HG03060 (cell line): ENCODE measurements around the gene EML5.

Experiments used
- ATAC-seq: cut with Tn5 transposase; IDR thresholded peaks from one replicate; pipeline ENCODE4 v1.9.1; 2021; ENCODE audit warnings: low read depth, moderate number of reproducible peaks; ENCODE audit not compliant: unreplicated experiment

Gene EML5

DNA sequence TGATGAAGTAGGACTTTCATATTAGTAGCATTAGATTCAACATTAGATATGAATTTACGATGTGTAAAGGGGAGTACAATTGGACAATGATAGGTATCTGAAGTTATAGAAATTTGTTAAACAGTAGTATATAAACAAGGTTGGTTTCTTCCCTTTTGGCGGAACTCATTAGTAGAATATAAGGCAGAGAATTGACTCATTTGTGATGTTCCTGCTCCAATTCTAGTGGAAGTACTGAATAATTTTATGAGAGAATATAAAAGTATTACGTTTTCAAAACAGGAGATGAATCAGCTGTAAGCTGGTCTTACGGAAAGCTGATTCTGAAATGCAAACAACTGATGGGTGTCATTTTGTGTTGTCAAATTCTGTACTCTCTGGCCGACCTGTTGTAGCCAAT lies 216.5 kb downstream of the EML5 start:
- ATAC-seq = no peak

- ATAC-seq = no peak
Measured at GRCh38 chr14:88572117-88572516, 220.6 kb downstream of the EML5 start.

DNA sequence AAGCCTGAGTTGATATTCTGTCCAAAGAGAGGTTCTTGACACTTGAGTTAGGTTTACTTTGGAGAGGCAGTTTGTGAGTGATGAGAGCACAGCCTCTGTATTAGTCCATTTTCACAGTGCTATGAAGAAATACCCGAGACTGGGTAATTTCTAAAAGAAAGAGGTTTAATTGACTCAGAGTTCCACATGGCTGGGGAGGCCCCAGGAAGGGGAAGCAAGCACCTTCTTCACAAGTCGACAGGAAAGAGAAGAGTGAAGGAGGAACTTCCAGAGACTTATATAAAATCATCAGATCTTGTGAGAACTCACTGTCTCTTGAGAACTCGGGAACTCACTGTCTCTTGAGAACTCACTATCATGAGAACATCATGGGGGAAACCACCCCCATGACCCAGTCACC lies 224.6 kb downstream of the EML5 start:
- no peak for ATAC-seq

DNA sequence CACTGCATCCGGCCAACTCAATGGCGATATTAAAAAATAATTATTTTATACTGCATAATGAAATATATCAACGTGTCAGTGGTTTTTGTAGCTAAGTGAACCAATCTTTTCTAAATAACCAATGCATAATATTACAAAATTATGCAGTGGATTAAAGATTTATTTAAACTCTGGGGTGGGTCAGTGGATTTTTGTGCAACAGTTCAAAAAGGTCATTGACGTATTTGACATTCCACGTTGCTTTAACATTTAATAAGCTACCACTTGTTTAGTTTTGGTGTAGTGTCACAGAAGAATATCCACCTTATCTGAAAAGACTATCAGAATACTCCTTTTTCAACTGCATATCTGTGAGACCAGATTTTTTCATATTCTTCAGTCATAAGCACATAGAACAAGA lies 227.3 kb downstream of the EML5 start:
- no peak for ATAC-seq

DNA sequence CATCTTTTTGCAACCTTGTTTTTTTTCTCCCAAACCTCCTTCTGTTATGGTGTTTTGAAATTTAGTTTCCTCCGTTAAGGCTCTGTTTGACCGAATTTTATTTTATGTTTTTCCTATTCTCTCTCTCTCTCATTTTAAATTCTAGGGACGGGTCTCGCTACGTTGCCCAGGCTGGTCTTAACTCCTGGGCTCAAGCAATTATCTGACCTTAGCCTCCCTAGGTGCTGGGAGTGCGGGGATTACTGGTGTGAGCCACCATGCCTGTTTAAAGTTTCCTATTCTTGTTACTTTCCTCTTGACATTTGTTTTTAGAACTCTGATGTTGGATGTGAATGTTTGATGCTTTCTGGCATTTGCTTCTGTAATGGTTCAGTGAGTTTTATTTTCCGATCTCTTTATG lies 228.9 kb downstream of the EML5 start:
- ATAC-seq = no peak

- ATAC-seq = peak; percentile 81
Measured at GRCh38 chr14:88562831-88563686, 229.7 kb downstream of the EML5 start, which contains the start of gene ZC3H14. ZC3H14 (plus strand) TSS chr14:88563037; CDS start chr14:88563134, 97 bp downstream.

GRCh38 chr14:88562532-88562830 lies 230.3 kb downstream of the EML5 start:
- ATAC-seq = no peak
